ENCODE measurements around the gene DPP4.

Gene DPP4

GRCh38 chr2:162106146-162106551 is 32.1 kb upstream of the DPP4 start:
- Histone ChIP-seq H3K27me3 (no peaks in the 10 kb centered on the region), H3K36me3 (no peaks in the 10 kb centered on the region), H3K27ac (no peak overlapping the region), H3K4me1 (ENCODE audit: control insufficient read depth in 1 of 2, insufficient read depth in 1 of 2, low read depth in 1 of 2, low read length in 1 of 2) (no peaks in the 10 kb centered on the region), H3K9me3 (no peaks in the 10 kb centered on the region), H3K4me3 (ENCODE audit: low read depth in 1 of 2, low read length in 1 of 2) (no peak overlapping the region)
- TF ChIP-seq CTCF (IDR thresholded peaks at IDR 0.05): no peak

GRCh38 chr2:162103443-162104009 is 29.5 kb upstream of the DPP4 start:
- no peak overlapping the region for H3K27ac ChIP-seq
- no peaks in the 10 kb centered on the region for H3K9me3 ChIP-seq
- TF ChIP-seq CTCF (IDR thresholded peaks at IDR 0.05): no peak
- H3K4me3 ChIP-seq (ENCODE audit: low read depth in 1 of 2, low read length in 1 of 2): no peak overlapping the region
- H3K36me3 ChIP-seq: no peaks in the 10 kb centered on the region
- H3K27me3 ChIP-seq: no peaks in the 10 kb centered on the region
- no peaks in the 10 kb centered on the region for H3K4me1 ChIP-seq (ENCODE audit: control insufficient read depth in 1 of 2, insufficient read depth in 1 of 2, low read depth in 1 of 2, low read length in 1 of 2)

- no peak for TF ChIP-seq CTCF (IDR thresholded peaks at IDR 0.05)
Observed at GRCh38 chr2:162100579-162100978, 26.6 kb upstream of the DPP4 start.

GRCh38 chr2:162099836-162100235 is 25.8 kb upstream of the DPP4 start:
- H3K4me3 ChIP-seq (ENCODE audit: low read depth in 1 of 2, low read length in 1 of 2): no peak overlapping the region
- no peak overlapping the region for H3K27ac ChIP-seq
- no peaks in the 10 kb centered on the region for H3K36me3 ChIP-seq
- no peaks in the 10 kb centered on the region for H3K9me3 ChIP-seq
- no peak for TF ChIP-seq CTCF (IDR thresholded peaks at IDR 0.05)
- H3K4me1 ChIP-seq (ENCODE audit: control insufficient read depth in 1 of 2, insufficient read depth in 1 of 2, low read depth in 1 of 2, low read length in 1 of 2): no peaks in the 10 kb centered on the region
- H3K27me3 ChIP-seq: no peaks in the 10 kb centered on the region

More at GRCh38 chr2:162100579-162100978, 26.6 kb upstream of the DPP4 start:
- Histone ChIP-seq H3K36me3 (no peaks in the 10 kb centered on the region), H3K4me3 (ENCODE audit: low read depth in 1 of 2, low read length in 1 of 2) (no peak overlapping the region), H3K9me3 (no peaks in the 10 kb centered on the region), H3K27me3 (no peaks in the 10 kb centered on the region), H3K27ac (no peak overlapping the region), H3K4me1 (ENCODE audit: control insufficient read depth in 1 of 2, insufficient read depth in 1 of 2, low read depth in 1 of 2, low read length in 1 of 2) (no peaks in the 10 kb centered on the region)

- no peaks in the 10 kb centered on the region for H3K36me3 ChIP-seq
- no peaks in the 10 kb centered on the region for H3K27me3 ChIP-seq
- no peak overlapping the region for H3K27ac ChIP-seq
- TF ChIP-seq CTCF (IDR thresholded peaks at IDR 0.05): no peak
- H3K9me3 ChIP-seq: no peaks in the 10 kb centered on the region
- H3K4me3 ChIP-seq (ENCODE audit: low read depth in 1 of 2, low read length in 1 of 2): no peak overlapping the region
- no peaks in the 10 kb centered on the region for H3K4me1 ChIP-seq (ENCODE audit: control insufficient read depth in 1 of 2, insufficient read depth in 1 of 2, low read depth in 1 of 2, low read length in 1 of 2)
Observed at GRCh38 chr2:162092658-162093556, 18.9 kb upstream of the DPP4 start.

Data from neutrophil (primary cell).